Measurements from ENCODE around the gene LSM4.
A peak's percentile ranks its signal among the peaks of the same experiment; 100 is the strongest.
"Not testable (repeated sequence)": the region's sequence is repeated elsewhere in the genome, so short reads cannot be mapped to it uniquely, and the experiment has no call there.

Gene LSM4

DNA sequence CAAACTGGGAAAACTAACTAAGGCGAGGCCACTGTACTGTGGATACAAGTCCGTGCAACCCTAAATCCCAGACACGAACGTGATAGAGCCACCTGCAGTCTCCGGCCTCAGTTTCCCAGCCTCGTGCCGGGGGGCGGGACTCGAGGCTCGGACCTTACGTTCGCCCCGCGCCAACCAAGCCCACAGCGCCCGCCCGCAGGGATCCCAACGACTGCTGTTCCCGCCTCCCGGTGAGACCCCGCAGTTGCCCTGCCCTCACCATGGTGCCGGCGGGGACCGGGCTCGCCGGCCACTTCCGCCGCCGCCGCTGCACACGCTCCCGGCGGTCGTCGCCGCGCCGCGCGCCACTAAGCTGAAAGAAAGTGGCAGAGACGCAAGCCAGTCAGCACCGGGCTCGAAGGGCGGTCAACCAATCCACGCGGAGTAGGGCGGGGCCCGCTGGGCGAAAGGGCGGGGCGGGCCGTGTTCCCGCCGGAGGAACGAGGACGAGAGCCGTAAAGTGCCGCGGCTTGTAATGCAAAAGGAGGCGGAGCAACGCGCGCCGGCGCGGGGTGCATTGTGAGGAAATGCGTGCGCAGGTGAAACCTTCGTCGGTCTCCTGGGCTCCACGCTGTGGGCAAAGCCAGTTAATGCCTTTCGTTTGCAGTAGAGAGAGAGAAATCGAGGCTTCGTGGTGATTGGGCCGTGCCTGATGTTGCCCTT, at the start of gene LSM4:
TSS of gene LSM4 (minus strand) at position 318 of the 702 bp plus-strand sequence. CDS start at position 262, 56 bp downstream.
- H3K36me3 ChIP-seq (ENCODE audit: insufficient read depth, low read length): no peaks in the 10 kb centered on the region
- H3K4me1 ChIP-seq (ENCODE audit: insufficient read depth, low read length): no peaks in the 10 kb centered on the region; the same call in 1 of the 2 replicates
- peak within 1 kb of the TSS; percentile 85 for H3K9ac ChIP-seq (ENCODE audit: low read depth, low read length)
- no peaks in the 10 kb centered on the region for H3K9me3 ChIP-seq (ENCODE audit: control insufficient read depth, insufficient read depth, low read length)

DNA sequence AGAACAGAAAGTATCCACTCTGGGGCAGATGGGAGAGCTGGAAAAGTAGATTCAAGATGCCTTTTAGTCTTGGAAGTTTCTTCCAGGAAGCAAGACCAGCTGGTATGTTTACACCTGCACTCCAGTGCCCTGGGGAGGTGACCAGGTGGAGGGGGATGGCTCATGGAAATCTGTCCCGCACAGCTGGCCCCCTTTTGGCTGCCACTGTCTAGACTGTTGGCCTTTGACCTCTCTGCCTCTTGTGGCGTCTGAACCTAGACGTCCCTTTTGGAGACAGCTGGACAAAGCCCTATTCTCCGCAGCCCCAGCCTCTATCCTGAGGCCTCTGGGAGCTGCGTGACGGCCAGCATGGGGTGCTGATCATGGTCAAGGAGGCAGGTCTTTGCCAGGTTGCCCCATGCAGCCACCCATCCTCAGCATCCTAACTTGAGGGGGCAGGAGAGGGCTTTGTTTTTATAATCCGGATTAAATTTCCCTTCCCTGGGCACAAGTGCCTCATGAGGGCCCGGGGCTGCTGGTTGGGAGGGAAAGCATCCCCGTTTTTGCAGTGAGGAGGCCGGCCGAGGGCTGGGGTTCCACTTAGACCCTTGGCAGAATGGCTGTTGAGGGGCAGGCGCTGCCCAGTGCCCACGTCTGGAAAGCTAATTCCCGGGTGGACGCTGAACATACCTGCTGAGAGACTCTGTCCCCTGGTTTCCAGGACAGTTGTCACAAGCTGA, 45.8 kb upstream of the LSM4 start:
- Histone ChIP-seq H3K9ac (ENCODE audit: low read depth, low read length) (no peak overlapping the region), H3K9me3 (ENCODE audit: control insufficient read depth, insufficient read depth, low read length) (no peaks in the 10 kb centered on the region), H3K4me1 (ENCODE audit: insufficient read depth, low read length) (peaks cover 31% of the 10 kb centered on the region), H3K36me3 (ENCODE audit: insufficient read depth, low read length) (peaks cover 12% of the 10 kb centered on the region; the same call in 1 of the 2 replicates)

DNA sequence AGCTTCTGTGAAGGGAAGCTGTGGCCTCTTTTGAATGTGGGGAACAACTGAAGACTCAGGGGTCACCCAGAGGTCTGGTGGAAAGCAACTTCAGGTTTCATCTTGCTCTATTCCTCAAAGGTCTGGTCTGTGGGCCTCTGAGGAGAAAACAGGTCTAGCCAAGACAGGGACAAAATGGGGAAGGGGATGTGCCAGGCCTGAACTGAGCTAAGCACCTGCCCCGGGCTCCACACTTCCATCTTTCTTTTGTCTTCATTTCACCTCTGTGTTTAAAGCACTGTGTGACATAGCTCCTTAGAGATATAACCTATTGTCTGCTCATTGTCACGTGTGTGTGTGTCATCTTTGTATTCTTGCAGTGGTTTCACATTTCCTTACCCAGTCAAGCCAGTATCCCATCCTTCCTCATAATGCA, 43.2 kb upstream of the LSM4 start:
- Histone ChIP-seq H3K9ac (ENCODE audit: low read depth, low read length) (no peak overlapping the region), H3K4me1 (ENCODE audit: insufficient read depth, low read length) (peaks cover 17% of the 10 kb centered on the region), H3K36me3 (ENCODE audit: insufficient read depth, low read length) (peaks cover 23% of the 10 kb centered on the region; the same call in 1 of the 2 replicates), H3K9me3 (ENCODE audit: control insufficient read depth, insufficient read depth, low read length) (no peaks in the 10 kb centered on the region)

DNA sequence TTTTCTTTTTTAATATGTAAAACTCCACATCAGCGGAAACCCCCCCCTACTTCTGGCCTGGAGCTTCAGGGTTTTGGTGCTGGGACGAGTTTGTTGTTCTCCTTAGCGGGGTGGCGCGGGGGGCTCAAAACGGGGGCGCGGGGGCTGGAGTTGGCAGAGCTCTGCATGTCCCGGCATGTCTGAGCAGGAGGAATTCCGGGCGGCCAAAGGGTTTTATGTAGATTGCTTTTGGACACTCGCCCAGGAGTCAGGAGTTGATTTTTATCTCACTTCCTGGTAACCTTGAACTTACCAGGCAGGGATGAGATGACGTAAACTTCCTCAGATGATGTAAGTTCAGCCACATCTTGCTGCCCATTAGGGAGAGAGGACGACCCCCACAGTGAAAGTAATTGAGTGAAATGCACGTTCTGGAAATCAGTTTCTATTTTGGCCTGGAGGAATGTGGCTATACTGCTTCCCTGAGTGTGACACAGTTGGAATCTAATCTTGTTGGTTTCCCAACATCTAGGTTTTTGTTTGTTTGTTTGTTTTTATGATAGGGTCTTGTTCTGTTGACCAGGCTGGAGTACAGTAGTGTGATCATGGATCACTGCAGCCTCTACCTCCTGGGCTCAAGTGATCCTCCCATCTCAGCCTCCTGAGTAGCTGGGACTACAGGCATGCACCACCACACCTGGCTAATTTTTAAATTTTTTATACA, 42.1 kb upstream of the LSM4 start:
- Histone ChIP-seq H3K9me3 (ENCODE audit: control insufficient read depth, insufficient read depth, low read length) (no peaks in the 10 kb centered on the region), H3K4me1 (ENCODE audit: insufficient read depth, low read length) (peaks cover 17% of the 10 kb centered on the region), H3K36me3 (ENCODE audit: insufficient read depth, low read length) (peaks cover 23% of the 10 kb centered on the region; the same call in 1 of the 2 replicates), H3K9ac (ENCODE audit: low read depth, low read length) (peak overlapping the region; percentile 18; the same call in 1 of the 2 replicates)

DNA sequence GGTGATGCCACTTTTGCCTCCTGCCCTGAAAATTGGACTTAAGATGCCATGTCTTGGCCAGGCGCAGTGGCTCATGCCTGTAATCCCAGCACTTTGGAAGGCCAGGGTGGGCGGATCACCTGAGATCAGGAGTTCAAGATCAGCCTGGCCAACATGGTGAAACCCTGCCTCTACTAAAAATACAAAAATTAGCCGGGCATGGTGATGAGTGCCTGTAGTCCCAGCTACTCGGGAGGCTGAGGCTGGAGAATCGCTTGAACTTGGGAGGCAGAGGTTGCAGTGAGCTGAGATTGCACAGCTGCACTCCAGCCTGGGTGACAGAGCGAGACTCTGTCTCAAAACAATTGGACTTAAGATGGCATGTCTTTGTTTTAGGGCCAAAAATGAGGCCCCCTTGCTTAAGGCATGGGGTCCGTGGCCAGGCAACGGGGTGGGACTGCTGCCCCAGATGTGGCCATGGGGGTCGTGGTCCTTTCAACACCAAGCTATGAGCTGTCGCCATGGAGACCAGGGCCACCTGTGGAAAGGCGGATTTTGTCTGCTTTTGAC, 41.5 kb upstream of the LSM4 start:
- H3K4me1 ChIP-seq (ENCODE audit: insufficient read depth, low read length): peaks cover 17% of the 10 kb centered on the region
- H3K36me3 ChIP-seq (ENCODE audit: insufficient read depth, low read length): peaks cover 23% of the 10 kb centered on the region; the same call in 1 of the 2 replicates
- H3K9me3 ChIP-seq (ENCODE audit: control insufficient read depth, insufficient read depth, low read length); H3K9ac ChIP-seq (ENCODE audit: low read depth, low read length): not testable (repeated sequence)

DNA sequence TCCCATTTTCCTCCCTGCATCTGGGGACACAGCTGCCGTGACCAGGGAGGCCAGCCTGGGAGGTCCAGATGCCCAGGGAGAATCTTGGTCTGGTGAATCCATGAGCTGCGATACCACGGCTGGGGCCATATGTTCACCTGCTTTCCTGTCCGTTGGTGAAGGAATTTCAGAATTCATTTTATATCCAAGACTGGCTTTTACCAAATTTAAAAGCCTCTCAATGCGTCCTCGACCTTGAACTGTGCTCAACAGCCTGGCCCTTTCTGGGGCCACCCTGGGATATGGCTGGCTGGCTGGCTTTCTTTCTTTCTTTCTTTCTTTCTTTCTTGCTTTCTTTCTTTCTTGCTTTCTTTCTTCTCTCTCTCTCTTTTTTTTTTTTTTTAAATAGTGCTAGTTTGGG, 40.9 kb upstream of the LSM4 start:
- Histone ChIP-seq H3K36me3 (ENCODE audit: insufficient read depth, low read length) (peaks cover 23% of the 10 kb centered on the region; the same call in 1 of the 2 replicates), H3K9ac (ENCODE audit: low read depth, low read length) (no peak overlapping the region), H3K9me3 (ENCODE audit: control insufficient read depth, insufficient read depth, low read length) (no peaks in the 10 kb centered on the region), H3K4me1 (ENCODE audit: insufficient read depth, low read length) (peaks cover 17% of the 10 kb centered on the region)

- H3K9ac ChIP-seq (ENCODE audit: low read depth, low read length): no peak overlapping the region
- H3K36me3 ChIP-seq (ENCODE audit: insufficient read depth, low read length): peaks cover 23% of the 10 kb centered on the region; the same call in 1 of the 2 replicates
- H3K4me1 ChIP-seq (ENCODE audit: insufficient read depth, low read length): peaks cover 17% of the 10 kb centered on the region
- no peaks in the 10 kb centered on the region for H3K9me3 ChIP-seq (ENCODE audit: control insufficient read depth, insufficient read depth, low read length)
Measured at GRCh38 chr19:18362934-18363542, 40.2 kb upstream of the LSM4 start.

GRCh38 chr19:18361646-18362045, 38.8 kb upstream of the LSM4 start:
- H3K9me3 ChIP-seq (ENCODE audit: control insufficient read depth, insufficient read depth, low read length): no peaks in the 10 kb centered on the region
- peaks cover 17% of the 10 kb centered on the region for H3K4me1 ChIP-seq (ENCODE audit: insufficient read depth, low read length)
- no peak overlapping the region for H3K9ac ChIP-seq (ENCODE audit: low read depth, low read length)
- peaks cover 24% of the 10 kb centered on the region for H3K36me3 ChIP-seq (ENCODE audit: insufficient read depth, low read length)

- Histone ChIP-seq H3K4me1 (ENCODE audit: insufficient read depth, low read length) (no peaks in the 10 kb centered on the region), H3K36me3 (ENCODE audit: insufficient read depth, low read length) (peaks cover 11% of the 10 kb centered on the region), H3K9ac (ENCODE audit: low read depth, low read length) (no peak overlapping the region), H3K9me3 (ENCODE audit: control insufficient read depth, insufficient read depth, low read length) (no peaks in the 10 kb centered on the region)
Measured at GRCh38 chr19:18357041-18357440, 34.2 kb upstream of the LSM4 start.

DNA sequence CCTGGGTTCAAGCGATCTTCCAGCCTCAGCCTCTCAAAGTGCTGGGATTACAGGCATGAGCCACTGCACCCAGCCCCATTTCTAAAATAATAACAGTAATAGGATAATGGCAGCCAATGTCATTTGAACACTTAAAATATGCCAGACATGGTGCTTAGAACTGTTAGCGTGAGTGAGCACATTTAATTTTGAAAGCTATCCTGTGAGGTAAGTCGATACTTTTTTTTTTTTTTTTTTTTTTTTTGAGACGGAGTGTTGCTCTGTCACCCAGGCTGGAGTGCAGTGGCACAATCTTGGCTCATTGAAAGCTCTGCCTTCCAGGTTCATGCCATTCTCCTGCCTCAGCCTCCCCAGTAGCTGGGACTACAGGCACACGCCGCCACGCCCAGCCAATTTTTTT, 31.9 kb upstream of the LSM4 start:
- H3K4me1 ChIP-seq (ENCODE audit: insufficient read depth, low read length); H3K9me3 ChIP-seq (ENCODE audit: control insufficient read depth, insufficient read depth, low read length); H3K9ac ChIP-seq (ENCODE audit: low read depth, low read length); H3K36me3 ChIP-seq (ENCODE audit: insufficient read depth, low read length): not testable (repeated sequence)

- Histone ChIP-seq H3K4me1 (ENCODE audit: insufficient read depth, low read length) (no peaks in the 10 kb centered on the region), H3K9me3 (ENCODE audit: control insufficient read depth, insufficient read depth, low read length) (no peaks in the 10 kb centered on the region), H3K9ac (ENCODE audit: low read depth, low read length) (no peak overlapping the region), H3K36me3 (ENCODE audit: insufficient read depth, low read length) (peaks cover 7% of the 10 kb centered on the region)
Measured at GRCh38 chr19:18353378-18354005, 30.6 kb upstream of the LSM4 start.

GRCh38 chr19:18351544-18351943, 28.7 kb upstream of the LSM4 start:
- no peaks in the 10 kb centered on the region for H3K4me1 ChIP-seq (ENCODE audit: insufficient read depth, low read length)
- no peak overlapping the region for H3K9ac ChIP-seq (ENCODE audit: low read depth, low read length)
- H3K9me3 ChIP-seq (ENCODE audit: control insufficient read depth, insufficient read depth, low read length): no peaks in the 10 kb centered on the region
- peaks cover 4% of the 10 kb centered on the region; the same call in 1 of the 2 replicates for H3K36me3 ChIP-seq (ENCODE audit: insufficient read depth, low read length)

GRCh38 chr19:18350490-18350889, 27.6 kb upstream of the LSM4 start:
- H3K4me1 ChIP-seq (ENCODE audit: insufficient read depth, low read length): peaks cover 5% of the 10 kb centered on the region; the same call in 1 of the 2 replicates
- peaks cover 3% of the 10 kb centered on the region; the same call in 1 of the 2 replicates for H3K36me3 ChIP-seq (ENCODE audit: insufficient read depth, low read length)
- no peaks in the 10 kb centered on the region for H3K9me3 ChIP-seq (ENCODE audit: control insufficient read depth, insufficient read depth, low read length)
- no peak overlapping the region for H3K9ac ChIP-seq (ENCODE audit: low read depth, low read length)
